Measurements from ENCODE around the gene GAPDH. TPM values are rescaled to one million over a fixed set of nuclear protein-coding genes. Genes with fewer than 3 reads are reported as not detected.
"Not testable (repeated sequence)": the region's sequence is repeated elsewhere in the genome, so short reads cannot be mapped to it uniquely, and the experiment has no call there.

The GAPDH gene
- total and polyA plus RNA-seq, 7 donors: 1,653 to 3,219 (median 2,501) TPM

DNA sequence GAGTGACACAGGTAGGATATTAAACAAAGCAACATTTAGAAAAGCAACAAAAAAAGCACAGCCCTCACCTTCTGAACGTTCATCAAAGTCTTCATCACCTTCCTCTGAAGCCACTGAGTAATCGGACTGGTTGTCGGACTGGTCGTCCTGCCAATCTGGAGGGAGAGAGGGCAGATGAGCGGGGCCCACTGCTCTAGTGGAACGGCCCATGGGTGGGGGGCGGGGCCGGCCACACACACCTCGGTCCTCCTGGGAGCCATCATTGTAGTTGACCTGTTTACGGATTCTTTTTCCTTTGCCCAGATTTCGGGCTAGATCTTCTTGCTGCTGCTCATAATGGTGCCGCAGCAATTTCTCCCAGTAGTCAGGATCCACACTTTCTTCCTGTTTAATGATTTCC is 48.6 kb downstream of the GAPDH start:
- H3K4me1 ChIP-seq: no peaks in the 10 kb centered on the region
- DNase-seq: no peak
- H3K4me3 ChIP-seq: no peak overlapping the region
- H3K27me3 ChIP-seq: no peaks in the 10 kb centered on the region
- intact Hi-C loops (cut with DNase I): no loop called here
- no peaks in the 10 kb centered on the region for H3K9me3 ChIP-seq
- 92 to 95% methylated on average over 12 of the region's 12 CpGs for WGBS, 2 donors
- no peak overlapping the region for H3K27ac ChIP-seq
- TF ChIP-seq, protein P1, sequence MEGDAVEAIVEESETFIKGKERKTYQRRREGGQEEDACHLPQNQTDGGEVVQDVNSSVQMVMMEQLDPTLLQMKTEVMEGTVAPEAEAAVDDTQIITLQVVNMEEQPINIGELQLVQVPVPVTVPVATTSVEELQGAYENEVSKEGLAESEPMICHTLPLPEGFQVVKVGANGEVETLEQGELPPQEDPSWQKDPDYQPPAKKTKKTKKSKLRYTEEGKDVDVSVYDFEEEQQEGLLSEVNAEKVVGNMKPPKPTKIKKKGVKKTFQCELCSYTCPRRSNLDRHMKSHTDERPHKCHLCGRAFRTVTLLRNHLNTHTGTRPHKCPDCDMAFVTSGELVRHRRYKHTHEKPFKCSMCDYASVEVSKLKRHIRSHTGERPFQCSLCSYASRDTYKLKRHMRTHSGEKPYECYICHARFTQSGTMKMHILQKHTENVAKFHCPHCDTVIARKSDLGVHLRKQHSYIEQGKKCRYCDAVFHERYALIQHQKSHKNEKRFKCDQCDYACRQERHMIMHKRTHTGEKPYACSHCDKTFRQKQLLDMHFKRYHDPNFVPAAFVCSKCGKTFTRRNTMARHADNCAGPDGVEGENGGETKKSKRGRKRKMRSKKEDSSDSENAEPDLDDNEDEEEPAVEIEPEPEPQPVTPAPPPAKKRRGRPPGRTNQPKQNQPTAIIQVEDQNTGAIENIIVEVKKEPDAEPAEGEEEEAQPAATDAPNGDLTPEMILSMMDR (IDR thresholded peaks at IDR 0.05): no peak
- no peak for TF ChIP-seq POLR2AphosphoS5 (IDR thresholded peaks at IDR 0.05)
- no peak for TF ChIP-seq EP300 (IDR thresholded peaks at IDR 0.05)
- no peak for TF ChIP-seq POLR2A (IDR thresholded peaks at IDR 0.05)
- peaks cover 66 to 98% (median 93%) of the 10 kb centered on the region in 4 donors for H3K36me3 ChIP-seq

DNA sequence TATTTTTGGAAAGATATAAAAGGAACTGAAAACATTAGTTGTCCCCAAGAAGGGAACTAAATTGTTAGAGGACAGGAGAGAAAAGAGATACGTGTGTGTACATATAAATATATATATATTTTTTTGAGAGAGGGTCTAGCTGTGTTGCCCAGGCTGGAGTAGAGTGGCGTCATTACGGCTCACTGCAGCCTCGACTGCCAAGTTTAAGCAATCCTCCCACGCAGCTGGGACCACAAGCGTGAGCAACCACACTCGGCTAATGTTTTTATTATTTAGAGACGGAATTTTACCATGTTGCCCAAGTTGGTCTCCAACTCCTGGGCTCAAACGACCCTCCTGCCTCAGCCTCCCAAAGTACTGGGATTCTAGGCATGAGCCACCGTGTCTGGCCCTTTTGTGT is 50.0 kb downstream of the GAPDH start:
- intact Hi-C loops (cut with DNase I): no loop called here
- H3K36me3 ChIP-seq: peaks cover 68 to 98% (median 91%) of the 10 kb centered on the region in 4 donors

DNA sequence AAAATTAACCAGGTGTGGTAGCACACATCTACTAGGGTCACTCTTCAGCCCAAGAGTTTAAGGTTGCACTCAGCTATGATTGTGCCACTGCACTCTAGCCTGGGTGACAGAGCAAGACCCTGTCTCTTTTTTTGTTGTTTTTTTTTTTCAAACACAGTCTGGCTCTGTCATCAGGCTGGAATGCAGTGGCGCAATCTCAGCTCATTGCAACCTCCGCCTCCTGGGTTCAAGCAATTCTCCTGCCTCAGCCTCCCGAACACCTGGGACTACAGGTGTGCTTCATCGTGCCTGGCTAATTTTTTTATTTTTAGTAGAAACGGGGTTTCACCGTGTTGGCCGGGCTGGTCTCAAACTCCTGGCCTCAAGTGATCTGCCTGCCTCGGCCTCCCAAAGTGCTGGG is 52.3 kb downstream of the GAPDH start:
- H3K4me3 ChIP-seq; H3K4me1 ChIP-seq; H3K9me3 ChIP-seq; intact Hi-C loops (cut with DNase I); DNase-seq; H3K27ac ChIP-seq; H3K27me3 ChIP-seq: not testable (repeated sequence)
- H3K36me3 ChIP-seq: peaks cover 71 to 100% (median 94%) of the 10 kb centered on the region in 4 donors
- WGBS, 2 donors: 94 to 97% methylated on average over 8 of the region's 8 CpGs

More for the DNA sequence above, 50.0 kb downstream of the GAPDH start:
- Histone ChIP-seq H3K27me3 (no peaks in the 10 kb centered on the region), H3K4me3 (no peak overlapping the region), H3K27ac (no peak overlapping the region), H3K4me1 (no peaks in the 10 kb centered on the region), H3K9me3 (no peaks in the 10 kb centered on the region)
- no peak for DNase-seq
- TF ChIP-seq EP300 (IDR thresholded peaks at IDR 0.05) (no peak), POLR2AphosphoS5 (IDR thresholded peaks at IDR 0.05) (no peak), POLR2A (IDR thresholded peaks at IDR 0.05) (no peak)
- WGBS, 2 donors: 91 to 94% methylated on average over 10 of the region's 10 CpGs

Small RNA genes within 50 kb of the gene (small RNA-seq; reads per million reads assigned to genes)
- gene SCARNA11: 314 to 346 (median 344) reads per million in 3 donors

Other genes with a start within 250 kb of the GAPDH start
- 1 to 10 TPM in 1 of 4 donors, under 1 TPM in 1, not detected in 2; 0.99 to 2.5 TPM for gene PLEKHG6, start 223.8 kb upstream of the GAPDH start, total RNA-seq
- 100 to 1,000 TPM in 1 of 3 donors, 10 to 100 TPM in 2; 61.3 to 146 (median 93.6) TPM for gene PLEKHG6, start 223.8 kb upstream of the GAPDH start, polyA plus RNA-seq
- gene TNFRSF1A, start 192.4 kb upstream of the GAPDH start, total RNA-seq: 100 to 1,000 TPM; 135 to 191 (median 176) TPM
- gene TNFRSF1A, start 192.4 kb upstream of the GAPDH start, polyA plus RNA-seq: 100 to 1,000 TPM in 1 of 3 donors, 10 to 100 TPM in 2; 31.7 to 107 (median 74.5) TPM
- gene SCNN1A, start 159.0 kb upstream of the GAPDH start, total RNA-seq: 1 to 10 TPM in 3 of 4 donors, under 1 TPM in 1; 0.82 to 7.2 (median 1.1) TPM
- gene SCNN1A, start 159.0 kb upstream of the GAPDH start, polyA plus RNA-seq: 100 to 1,000 TPM in 1 of 3 donors, 10 to 100 TPM in 2; 51.1 to 169 (median 53.5) TPM
- gene LTBR, start 150.4 kb upstream of the GAPDH start, total RNA-seq: 100 to 1,000 TPM in 3 of 4 donors, 10 to 100 TPM in 1; 85.2 to 200 (median 125) TPM
- 10 to 100 TPM; 36.3 to 85.2 (median 37.8) TPM for gene LTBR, start 150.4 kb upstream of the GAPDH start, polyA plus RNA-seq
- under 1 TPM in 1 of 4 donors, not detected in 3; 0.81 TPM for gene CD27, start 89.6 kb upstream of the GAPDH start, total RNA-seq
- 10 to 100 TPM in 1 of 3 donors, 1 to 10 TPM in 1, under 1 TPM in 1; 0.60 to 29.0 (median 2.3) TPM for gene CD27, start 89.6 kb upstream of the GAPDH start, polyA plus RNA-seq
- gene TAPBPL, start 82.5 kb upstream of the GAPDH start, total RNA-seq: 10 to 100 TPM; 20.2 to 27.5 (median 26.9) TPM
- 10 to 100 TPM; 14.4 to 36.0 (median 17.1) TPM for gene TAPBPL, start 82.5 kb upstream of the GAPDH start, polyA plus RNA-seq
- gene VAMP1, start 63.8 kb upstream of the GAPDH start, total RNA-seq: 10 to 100 TPM; 11.5 to 44.0 (median 17.2) TPM
- 10 to 100 TPM in 1 of 3 donors, 1 to 10 TPM in 2; 2.3 to 12.8 (median 3.0) TPM for gene VAMP1, start 63.8 kb upstream of the GAPDH start, polyA plus RNA-seq
- 100 to 1,000 TPM in 2 of 4 donors, 10 to 100 TPM in 2; 52.9 to 113 (median 92.1) TPM for gene MRPL51, start 41.3 kb upstream of the GAPDH start, total RNA-seq
- 100 to 1,000 TPM; 119 to 142 (median 135) TPM for gene MRPL51, start 41.3 kb upstream of the GAPDH start, polyA plus RNA-seq
- gene NCAPD2, start 40.4 kb upstream of the GAPDH start, total RNA-seq: 10 to 100 TPM; 11.8 to 89.5 (median 12.6) TPM
- gene NCAPD2, start 40.4 kb upstream of the GAPDH start, polyA plus RNA-seq: 10 to 100 TPM in 2 of 3 donors, 1 to 10 TPM in 1; 9.0 to 35.8 (median 13.6) TPM
- 10 to 100 TPM; 15.3 to 34.3 (median 22.7) TPM for gene IFFO1, start 21.5 kb downstream of the GAPDH start, total RNA-seq
- gene IFFO1, start 21.5 kb downstream of the GAPDH start, polyA plus RNA-seq: 10 to 100 TPM in 1 of 3 donors, 1 to 10 TPM in 2; 1.8 to 14.0 (median 4.2) TPM
- 10 to 100 TPM in 3 of 4 donors, 1 to 10 TPM in 1; 6.1 to 30.1 (median 23.2) TPM for gene NOP2, start 33.8 kb downstream of the GAPDH start, total RNA-seq
- gene NOP2, start 33.8 kb downstream of the GAPDH start, polyA plus RNA-seq: 10 to 100 TPM in 1 of 3 donors, 1 to 10 TPM in 2; 6.2 to 39.2 (median 7.8) TPM
- gene CHD4, start 72.9 kb downstream of the GAPDH start, total RNA-seq: 100 to 1,000 TPM; 204 to 254 (median 217) TPM
- gene CHD4, start 72.9 kb downstream of the GAPDH start, polyA plus RNA-seq: 100 to 1,000 TPM in 1 of 3 donors, 10 to 100 TPM in 2; 49.2 to 113 (median 53.6) TPM
- 1 to 10 TPM in 2 of 4 donors, under 1 TPM in 2; 0.27 to 1.5 (median 0.67) TPM for gene LPAR5, start 101.4 kb downstream of the GAPDH start, total RNA-seq
- gene LPAR5, start 101.4 kb downstream of the GAPDH start, polyA plus RNA-seq: 10 to 100 TPM in 1 of 3 donors, 1 to 10 TPM in 2; 4.2 to 16.5 (median 6.0) TPM
- 1 to 10 TPM; 1.2 to 3.9 (median 1.6) TPM for gene ACRBP, start 112.9 kb downstream of the GAPDH start, total RNA-seq
- gene ACRBP, start 112.9 kb downstream of the GAPDH start, polyA plus RNA-seq: 1 to 10 TPM in 2 of 3 donors, not detected in 1; 2.3 to 3.1 TPM
- gene ING4, start 128.6 kb downstream of the GAPDH start, total RNA-seq: 10 to 100 TPM; 52.8 to 85.9 (median 63.4) TPM
- gene ING4, start 128.6 kb downstream of the GAPDH start, polyA plus RNA-seq: 10 to 100 TPM; 37.8 to 59.5 (median 42.5) TPM
- gene ZNF384, start 154.9 kb downstream of the GAPDH start, total RNA-seq: 10 to 100 TPM; 24.0 to 32.6 (median 28.7) TPM
- gene ZNF384, start 154.9 kb downstream of the GAPDH start, polyA plus RNA-seq: 10 to 100 TPM; 22.7 to 40.3 (median 30.0) TPM
- gene PIANP, start 166.3 kb downstream of the GAPDH start, total RNA-seq: under 1 TPM; 0.27 to 0.55 (median 0.43) TPM
- gene PIANP, start 166.3 kb downstream of the GAPDH start, polyA plus RNA-seq: 1 to 10 TPM in 2 of 3 donors, under 1 TPM in 1; 0.46 to 2.0 (median 1.2) TPM
- 10 to 100 TPM; 51.3 to 69.3 (median 60.1) TPM for gene COPS7A, start 189.5 kb downstream of the GAPDH start, total RNA-seq
- 10 to 100 TPM; 48.6 to 52.5 (median 52.3) TPM for gene COPS7A, start 189.5 kb downstream of the GAPDH start, polyA plus RNA-seq
- 100 to 1,000 TPM; 148 to 163 (median 159) TPM for gene MLF2, start 218.6 kb downstream of the GAPDH start, total RNA-seq
- 100 to 1,000 TPM; 157 to 220 (median 178) TPM for gene MLF2, start 218.6 kb downstream of the GAPDH start, polyA plus RNA-seq
- gene PTMS, start 231.8 kb downstream of the GAPDH start, total RNA-seq: 100 to 1,000 TPM; 196 to 392 (median 255) TPM
- gene PTMS, start 231.8 kb downstream of the GAPDH start, polyA plus RNA-seq: 100 to 1,000 TPM in 2 of 3 donors, 10 to 100 TPM in 1; 93.2 to 198 (median 174) TPM
- 1 to 10 TPM; 1.4 to 6.9 (median 3.0) TPM for gene LAG3, start 238.0 kb downstream of the GAPDH start, total RNA-seq
- gene LAG3, start 238.0 kb downstream of the GAPDH start, polyA plus RNA-seq: 1 to 10 TPM in 2 of 3 donors, under 1 TPM in 1; 0.60 to 4.2 (median 1.4) TPM

Data from sigmoid colon (tissue), 7 donors.